H9 (cell line): ENCODE measurements around the gene LYPD6. TPM values are rescaled to one million over a fixed set of nuclear protein-coding genes. Genes with fewer than 3 reads are reported as not detected.

Experiments
- DNase-seq: peaks from one replicate; pipeline ENCODE4 v3.0.0-alpha.2; 2017
- H2AFZ ChIP-seq: one replicate; pipeline ENCODE4 v1.6.1; 2013; ENCODE audit warnings: mild to moderate bottlenecking, low read length, control low read depth, moderate library complexity
- H2AK5ac ChIP-seq: 2 replicates; pipeline ENCODE4 v1.6.1; 2013; ENCODE audit warnings: low read length, control low read depth, mixed read lengths; ENCODE audit not compliant: insufficient read length
- H2BK120ac ChIP-seq: one replicate; pipeline ENCODE4 v1.6.1; 2013; ENCODE audit warnings: low read depth, mild to moderate bottlenecking, low read length, control low read depth, inconsistent platforms; ENCODE audit not compliant: poor library complexity, severe bottlenecking
- H2BK12ac ChIP-seq: 2 replicates; pipeline ENCODE4 v1.6.1; 2013; ENCODE audit warnings: low read length, control low read depth, mixed read lengths, low read depth; ENCODE audit not compliant: insufficient read length
- H2BK15ac ChIP-seq: 2 replicates; pipeline ENCODE4 v1.6.1; 2013; ENCODE audit warnings: low read depth, low read length, control low read depth
- H2BK20ac ChIP-seq: one replicate; pipeline ENCODE4 v1.6.1; 2013; ENCODE audit warnings: low read depth, mild to moderate bottlenecking, low read length, control low read depth, inconsistent platforms; ENCODE audit not compliant: poor library complexity, severe bottlenecking
- H2BK5ac ChIP-seq: 2 replicates; pipeline ENCODE4 v1.6.1; 2013; ENCODE audit warnings: low read length, control low read depth, mixed read lengths; ENCODE audit not compliant: insufficient read length
- H3K14ac ChIP-seq: 2 replicates; pipeline ENCODE4 v1.6.1; 2013; ENCODE audit warnings: low read length, control low read depth; ENCODE audit not compliant: insufficient read depth
- H3K18ac ChIP-seq: 2 replicates; pipeline ENCODE4 v1.6.1; 2013; ENCODE audit warnings: low read depth, mild to moderate bottlenecking, mixed read lengths, low read length, control low read depth; ENCODE audit not compliant: insufficient read length
- H3K23ac ChIP-seq: 2 replicates; pipeline ENCODE4 v1.6.1; 2013; ENCODE audit warnings: low read length, control low read depth, mixed read lengths, low read depth; ENCODE audit not compliant: insufficient read length
- H3K23me2 ChIP-seq: 2 replicates; pipeline ENCODE4 v1.6.1; 2013; ENCODE audit warnings: low read depth, mild to moderate bottlenecking, mixed read lengths, low read length, control low read depth; ENCODE audit not compliant: insufficient read length, poor library complexity, severe bottlenecking
- H3K27ac ChIP-seq: 2 replicates; pipeline ENCODE4 v1.5.1; 2013; ENCODE audit warnings: low read length, control low read depth, mixed read lengths, low read depth; ENCODE audit not compliant: insufficient read length
- H3K27me3 ChIP-seq: 2 replicates; pipeline ENCODE4 v1.6.1; 2013; ENCODE audit warnings: low read length, control low read depth, inconsistent platforms; ENCODE audit not compliant: insufficient read depth
- H3K4ac ChIP-seq: 2 replicates; pipeline ENCODE4 v1.6.1; 2013; ENCODE audit warnings: low read depth, mild to moderate bottlenecking, control low read depth, inconsistent platforms, low read length, moderate library complexity
- H3K4me1 ChIP-seq: 2 replicates; pipeline ENCODE4 v1.6.1; 2013; ENCODE audit warnings: low read length, control low read depth, inconsistent platforms; ENCODE audit not compliant: insufficient read depth
- H3K4me2 ChIP-seq: 2 replicates; pipeline ENCODE4 v1.6.1; 2013; ENCODE audit warnings: low read length, control low read depth, mixed read lengths; ENCODE audit not compliant: insufficient read length, insufficient read depth
- H3K56ac ChIP-seq: 2 replicates; pipeline ENCODE4 v1.6.1; 2013; ENCODE audit warnings: low read depth, mild to moderate bottlenecking, mixed read lengths, low read length, control low read depth; ENCODE audit not compliant: insufficient read length
- H3K79me1 ChIP-seq: 2 replicates; pipeline ENCODE4 v1.6.1; 2013; ENCODE audit warnings: low read depth, mild to moderate bottlenecking, moderate library complexity, low read length, control low read depth, inconsistent platforms; ENCODE audit not compliant: insufficient read depth, poor library complexity, severe bottlenecking
- H3K79me2 ChIP-seq: 2 replicates; pipeline ENCODE4 v1.6.1; 2013; ENCODE audit warnings: low read length, control low read depth, inconsistent platforms; ENCODE audit not compliant: insufficient read depth
- H3K9ac ChIP-seq: 2 replicates; pipeline ENCODE4 v1.6.1; 2013; ENCODE audit warnings: low read length, control low read depth, mixed read lengths; ENCODE audit not compliant: insufficient read length; ENCODE audit errors: extremely low read depth
- H3K9me3 ChIP-seq: one replicate; pipeline ENCODE4 v1.6.1; 2013; ENCODE audit warnings: low read depth, low read length, inconsistent platforms; ENCODE audit not compliant: control insufficient read depth
- H3T11ph ChIP-seq: one replicate; pipeline ENCODE4 v1.6.1; 2013; ENCODE audit warnings: mild to moderate bottlenecking, low read length, control low read depth, inconsistent platforms
- H4K20me1 ChIP-seq: one replicate; pipeline ENCODE4 v1.6.1; 2013; ENCODE audit not compliant: control insufficient read depth, insufficient read length, insufficient read depth
- H4K5ac ChIP-seq: 2 replicates; pipeline ENCODE4 v1.6.1; 2013; ENCODE audit warnings: low read depth, mild to moderate bottlenecking, mixed read lengths, low read length, control low read depth; ENCODE audit not compliant: insufficient read length
- H4K8ac ChIP-seq: replicated peaks from 2 replicates; pipeline ENCODE4 v1.6.1; 2013; ENCODE audit warnings: low read length, control low read depth, mixed read lengths, low read depth; ENCODE audit not compliant: insufficient read length
- H4K91ac ChIP-seq: 2 replicates; pipeline ENCODE4 v1.6.1; 2013; ENCODE audit warnings: low read depth, mild to moderate bottlenecking, moderate library complexity, mixed read lengths, low read length, control low read depth; ENCODE audit not compliant: insufficient read length
- H3K27ac Mint-ChIP-seq, 3 experiments: 2 replicates in 2 of 3; 3 replicates in 1 of 3; pipeline ENCODE4 v1.8.0; 2020 to 2021; ENCODE audit warnings: mixed read lengths in 3 of 3, mild to moderate bottlenecking in 1 of 3, moderate library complexity in 1 of 3
- H3K27me3 Mint-ChIP-seq: 2 replicates; pipeline ENCODE4 v1.8.0; 2021; ENCODE audit warnings: low read depth, mild to moderate bottlenecking, moderate library complexity, mixed read lengths
- H3K36me3 Mint-ChIP-seq, 3 experiments: 2 replicates in 2 of 3; 3 replicates in 1 of 3; pipeline ENCODE4 v1.8.0; 2020 to 2021; ENCODE audit warnings: low read depth in 3 of 3, mixed read lengths in 3 of 3; ENCODE audit not compliant: insufficient read depth in 1 of 3
- H3K4me1 Mint-ChIP-seq, 2 experiments: 2 replicates each; pipeline ENCODE4 v1.8.0; 2020; ENCODE audit warnings: mixed read lengths in 2 of 2
- H3K4me3 Mint-ChIP-seq, 2 experiments: 2 replicates in 1 of 2; 3 replicates in 1 of 2; pipeline ENCODE4 v1.8.0; 2020 to 2021; ENCODE audit warnings: mild to moderate bottlenecking in 2 of 2, mixed read lengths in 2 of 2, moderate library complexity in 1 of 2
- H3K9me3 Mint-ChIP-seq, 2 experiments: 2 replicates in 1 of 2; 3 replicates in 1 of 2; pipeline ENCODE4 v1.8.0; 2020; ENCODE audit warnings: mild to moderate bottlenecking in 2 of 2, mixed read lengths in 2 of 2, moderate library complexity in 1 of 2
- CTCF ChIP-seq: fragments of 200-600 bp; sonication (generic); conservative IDR thresholded peaks from 3 replicates; pipeline ENCODE4 v1.8.0; 2021; ENCODE audit warnings: antibody characterized with exemption, mild to moderate bottlenecking
- WGBS: extraction: QIAGEN DNeasy Blood & Tissue Kit; methylation state at CpG from one replicate; pipeline ENCODE4 v1.1.7; 2013; ENCODE audit warnings: missing lambda C conversion rate, low lambda C conversion rate, mixed read lengths; ENCODE audit not compliant: insufficient read length; ENCODE audit errors: extremely low coverage; 5-methylcytosine and 5-hydroxymethylcytosine counted together
- total RNA-seq: library from RNA; stranded (reverse); gene quantifications from 2 replicates; pipeline ENCODE4 v1.2.1, GENCODE V29; 2021

Gene LYPD6
- total RNA-seq, 1 experiment from 2014 or later, result 3.0 TPM

GRCh38 chr2:149438330-149438960, 108.1 kb downstream of the LYPD6 start:
- no peak overlapping the region for H3K18ac ChIP-seq
- no peak overlapping the region for H3K14ac ChIP-seq
- DNase-seq, result no peak
- H2BK120ac ChIP-seq, result no peak overlapping the region
- no peak overlapping the region for H4K91ac ChIP-seq
- no peak overlapping the region for H3K23ac ChIP-seq
- no peak overlapping the region for H3K4me2 ChIP-seq
- H3K79me2 ChIP-seq, result no peaks in the 10 kb centered on the region
- H4K20me1 ChIP-seq, result no peaks in the 10 kb centered on the region
- no peak overlapping the region for H2AFZ ChIP-seq
- Mint-ChIP-seq H3K9me3 (no peaks in the 10 kb centered on the region), H3K4me1 (no peaks in the 10 kb centered on the region), H3K27me3 (no peaks in the 10 kb centered on the region), H3K4me3 (no peak overlapping the region), H3K27ac (no peak overlapping the region; a peak in 1 of 7 replicates), H3K36me3 (0 out of 7 replicates have a peak, but pooled peaks cover 0 to 3% (median 0%) of the 10 kb centered on the region in 3 experiments)
- no peaks in the 10 kb centered on the region for H3K9me3 ChIP-seq
- H3K9ac ChIP-seq, result no peak overlapping the region
- H3K23me2 ChIP-seq, result no peaks in the 10 kb centered on the region
- TF ChIP-seq CTCF, result no peak
- H2BK20ac ChIP-seq, result no peak overlapping the region
- H3K79me1 ChIP-seq, result no peaks in the 10 kb centered on the region
- H3K4me1 ChIP-seq, result no peaks in the 10 kb centered on the region
- no peaks in the 10 kb centered on the region for H3K27me3 ChIP-seq
- no peak overlapping the region for H2AK5ac ChIP-seq
- no peak overlapping the region for H2BK12ac ChIP-seq
- no peak overlapping the region for H3T11ph ChIP-seq
- no peak overlapping the region for H4K5ac ChIP-seq
- no peak overlapping the region for H4K8ac ChIP-seq
- WGBS, result no CpG with 5 or more reads among the region's 3 CpGs
- H3K56ac ChIP-seq, result no peak overlapping the region
- no peak overlapping the region for H2BK5ac ChIP-seq
- H3K27ac ChIP-seq, result no peak overlapping the region
- no peak overlapping the region for H2BK15ac ChIP-seq
- no peak overlapping the region for H3K4ac ChIP-seq
